Inflammatory macrophage treated with lipopolysaccharide for 1 hour (primary cell): ENCODE data around the gene SNCB.
A peak's percentile ranks its signal among the peaks of the same experiment; 100 is the strongest.

ENCODE experiments used
- DNase-seq, 2 donors: peaks; one replicate each; pipeline ENCODE4 v3.0.0-alpha.2; 2020 to 2022

Gene SNCB

DNA sequence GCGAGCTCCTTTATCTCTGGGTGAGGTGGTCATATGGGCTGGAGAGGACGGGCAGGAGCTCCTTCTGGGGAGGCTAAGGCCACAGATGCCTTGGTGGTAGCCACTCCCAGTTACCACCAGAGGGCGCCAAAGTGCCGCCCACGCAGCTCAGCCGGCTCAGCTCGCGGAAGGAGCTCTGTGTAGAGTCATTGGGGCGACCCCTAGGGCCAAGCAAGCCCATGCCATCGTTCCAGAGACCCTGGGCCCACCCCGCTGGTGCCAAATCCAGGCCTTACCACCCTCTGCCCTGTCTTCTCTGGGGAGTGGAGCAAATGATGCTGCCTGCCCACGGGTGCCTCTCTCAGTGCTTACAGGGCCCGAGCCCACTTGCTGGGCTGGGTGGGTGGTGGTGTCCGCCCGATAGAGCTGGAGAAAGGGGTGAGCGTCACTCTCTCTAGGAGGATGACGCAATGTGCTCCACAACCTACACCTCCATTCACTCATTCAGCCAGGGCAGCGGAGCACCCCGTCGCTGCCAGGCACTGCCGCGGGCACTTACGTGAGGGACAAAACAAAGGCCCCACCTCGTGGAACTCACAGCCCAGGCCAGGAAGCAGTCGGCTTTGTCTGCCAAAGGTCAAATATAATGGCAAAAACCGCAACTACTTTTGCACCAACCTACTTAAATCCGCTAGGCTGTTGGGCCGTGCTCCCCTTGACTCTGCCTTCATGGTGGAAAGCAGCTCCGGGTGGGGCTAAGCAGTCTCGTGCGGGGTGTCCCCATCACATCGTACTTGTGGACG is 30.7 kb upstream of the SNCB start:
- DNase-seq: peak; percentile 42 to 89

DNA sequence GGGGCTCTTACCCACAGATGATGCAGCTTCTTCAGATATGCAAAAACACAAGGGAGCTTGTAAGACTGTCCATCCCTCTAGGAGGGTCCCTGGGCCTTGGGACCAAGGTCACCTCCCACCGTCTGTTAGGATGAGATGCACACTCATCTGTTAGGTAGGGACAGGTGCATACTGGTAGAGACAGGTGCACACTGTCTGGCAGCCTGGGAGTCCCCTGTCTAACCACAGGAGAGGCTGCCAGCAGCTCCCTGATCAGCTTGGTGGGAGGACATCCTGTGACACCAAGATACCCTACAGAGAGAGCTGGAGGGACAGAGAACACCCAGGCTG is 30.2 kb upstream of the SNCB start:
- DNase-seq: no peak

GRCh38 chr5:176659860-176660461 is 29.6 kb upstream of the SNCB start:
- no peak for DNase-seq

- DNase-seq: no peak
Measured at GRCh38 chr5:176659512-176659839, 29.1 kb upstream of the SNCB start.

DNA sequence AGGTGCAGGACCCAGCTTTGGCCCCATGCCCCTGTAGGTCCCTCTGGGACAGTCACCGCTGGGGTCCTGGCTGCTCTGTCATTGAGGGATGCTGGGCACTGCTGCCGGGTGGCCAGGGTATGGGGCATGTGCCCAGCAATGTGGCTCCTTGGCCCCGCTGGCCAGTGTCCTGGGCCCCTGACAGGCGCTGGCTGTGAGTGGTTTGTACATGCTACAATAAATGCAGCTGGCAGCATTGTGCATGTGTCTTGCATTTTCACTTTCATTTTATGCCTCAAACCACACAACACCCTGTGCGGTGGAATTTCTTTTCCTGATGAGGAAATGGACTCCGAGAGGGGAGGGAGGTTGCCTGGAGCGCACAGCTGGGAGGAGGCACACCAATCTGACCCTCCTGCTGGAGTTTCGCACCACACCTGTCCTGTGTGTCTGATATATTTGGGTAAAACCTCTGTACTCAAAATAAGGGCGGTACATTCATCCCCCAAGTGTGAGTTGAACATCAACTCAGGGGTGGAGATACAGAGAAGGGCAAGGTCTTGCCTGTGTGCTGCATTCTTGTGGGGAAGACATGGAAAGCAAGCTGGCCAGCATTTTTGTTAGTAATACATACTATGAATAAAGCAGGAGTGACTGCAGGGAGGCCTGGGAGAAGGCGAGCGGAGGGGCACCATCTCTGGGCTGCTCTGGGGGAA is 28.6 kb upstream of the SNCB start:
- DNase-seq: peak; percentile 46 to 64

DNA sequence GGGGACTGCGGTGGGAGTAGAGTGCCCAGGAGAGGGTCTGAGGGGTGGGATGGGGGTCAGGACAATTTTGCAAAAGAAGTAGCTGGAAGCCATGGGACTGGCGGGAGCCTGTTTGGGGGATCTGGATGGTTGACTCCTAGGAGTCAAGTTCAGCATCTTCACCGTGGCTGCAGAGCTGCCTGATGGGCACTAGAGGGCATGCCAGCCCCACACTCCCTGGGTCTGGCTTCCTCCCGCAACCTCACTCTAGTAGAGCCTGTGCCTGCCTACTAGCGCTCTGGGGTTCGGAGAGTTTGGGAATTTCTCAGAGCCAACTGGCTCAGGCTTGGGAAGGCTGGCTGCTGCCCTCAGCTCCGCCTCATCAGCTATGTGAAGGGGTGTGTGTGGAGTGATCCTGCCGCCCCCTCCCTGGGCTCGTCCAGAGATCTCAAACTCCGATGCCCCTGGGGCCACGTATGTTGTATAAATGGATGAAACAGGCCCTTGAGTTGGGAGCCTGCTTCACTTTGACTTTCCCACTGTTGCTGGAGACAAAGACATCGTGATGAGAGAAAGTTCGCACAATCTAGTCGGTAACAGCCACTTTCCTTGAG is 27.8 kb upstream of the SNCB start:
- peak; percentile 52 to 84 for DNase-seq

GRCh38 chr5:176656467-176656990 is 26.2 kb upstream of the SNCB start:
- no peak for DNase-seq

- no peak for DNase-seq
Measured at GRCh38 chr5:176654856-176655255, 24.5 kb upstream of the SNCB start.

GRCh38 chr5:176653401-176654385 is 23.4 kb upstream of the SNCB start:
- peak; percentile 34 to 64 for DNase-seq

- no peak for DNase-seq
Measured at GRCh38 chr5:176652136-176652535, 21.8 kb upstream of the SNCB start.

DNA sequence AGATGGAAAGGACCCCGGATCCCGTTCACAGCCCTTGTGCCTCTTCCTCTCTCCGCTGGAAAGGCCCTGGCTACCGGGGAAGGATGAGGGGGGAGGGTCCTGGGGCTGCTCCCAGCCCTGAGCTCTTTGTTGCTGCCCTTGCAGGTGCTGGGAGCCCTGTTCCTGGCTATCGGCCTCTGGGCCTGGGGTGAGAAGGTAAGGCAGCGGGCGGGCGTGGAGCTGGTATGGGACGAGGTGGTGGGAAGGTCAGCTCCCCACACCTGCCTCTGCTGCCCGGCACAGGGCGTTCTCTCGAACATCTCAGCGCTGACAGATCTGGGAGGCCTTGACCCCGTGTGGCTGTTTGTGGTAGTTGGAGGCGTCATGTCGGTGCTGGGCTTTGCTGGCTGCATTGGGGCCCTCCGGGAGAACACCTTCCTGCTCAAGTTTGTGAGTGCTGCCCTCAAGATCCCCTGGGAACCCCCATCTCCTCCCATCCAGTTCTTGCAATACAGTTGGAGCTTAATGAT is 21.2 kb upstream of the SNCB start:
- DNase-seq: no peak

DNA sequence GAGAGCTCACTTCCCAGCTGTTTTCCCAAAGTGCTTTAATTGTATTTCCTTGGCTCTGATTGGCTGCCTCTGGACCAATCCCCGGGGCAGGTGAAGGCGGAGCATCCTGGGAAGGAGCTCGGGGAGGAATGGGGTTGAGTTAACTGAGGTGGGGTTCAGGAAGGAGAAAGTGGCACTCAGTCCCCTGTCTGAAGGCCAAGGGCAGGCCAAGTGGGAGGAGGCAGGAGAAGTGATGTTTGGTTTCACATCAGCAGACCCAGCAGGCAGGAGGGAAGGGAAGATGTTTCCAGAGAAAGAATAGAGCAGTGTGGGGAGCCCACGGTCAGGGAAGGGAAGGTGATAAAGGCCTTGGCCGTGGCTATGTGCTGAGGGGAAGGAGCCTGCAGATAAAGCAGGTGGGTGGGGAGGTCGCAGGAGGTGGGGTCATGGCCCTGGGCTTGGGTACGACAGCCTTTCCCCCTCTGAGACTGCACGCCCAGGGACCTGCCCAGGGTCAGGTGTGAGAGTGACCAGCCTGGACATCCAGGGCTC is 20.1 kb upstream of the SNCB start:
- DNase-seq: no peak

GRCh38 chr5:176648474-176649194 is 18.3 kb upstream of the SNCB start:
- no peak for DNase-seq

- no peak for DNase-seq
Measured at GRCh38 chr5:176647843-176648473, 17.6 kb upstream of the SNCB start.

GRCh38 chr5:176647030-176647842 is 16.9 kb upstream of the SNCB start, which contains the start of gene TSPAN17:
TSS of gene TSPAN17 (plus strand) at chr5:176647484. CDS start at chr5:176647616, 132 bp downstream.
- peak; percentile 99 to 100 for DNase-seq

DNA sequence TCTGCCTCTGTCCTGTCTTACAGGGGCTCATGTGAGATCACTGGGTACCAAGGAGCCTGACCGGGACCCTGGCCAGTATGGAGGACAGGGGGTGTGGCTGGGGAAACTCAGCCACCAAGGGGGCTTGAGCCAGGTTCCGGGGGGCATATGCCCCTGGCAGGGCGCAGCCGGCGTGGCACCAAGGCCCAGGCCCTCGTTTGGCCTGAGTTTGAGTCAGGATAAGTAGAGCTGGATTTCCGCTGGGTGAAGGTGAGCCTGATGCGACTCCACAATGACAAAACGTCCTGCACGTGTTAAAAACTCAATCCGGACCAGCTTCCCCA is 16.3 kb upstream of the SNCB start:
- no peak for DNase-seq

DNA sequence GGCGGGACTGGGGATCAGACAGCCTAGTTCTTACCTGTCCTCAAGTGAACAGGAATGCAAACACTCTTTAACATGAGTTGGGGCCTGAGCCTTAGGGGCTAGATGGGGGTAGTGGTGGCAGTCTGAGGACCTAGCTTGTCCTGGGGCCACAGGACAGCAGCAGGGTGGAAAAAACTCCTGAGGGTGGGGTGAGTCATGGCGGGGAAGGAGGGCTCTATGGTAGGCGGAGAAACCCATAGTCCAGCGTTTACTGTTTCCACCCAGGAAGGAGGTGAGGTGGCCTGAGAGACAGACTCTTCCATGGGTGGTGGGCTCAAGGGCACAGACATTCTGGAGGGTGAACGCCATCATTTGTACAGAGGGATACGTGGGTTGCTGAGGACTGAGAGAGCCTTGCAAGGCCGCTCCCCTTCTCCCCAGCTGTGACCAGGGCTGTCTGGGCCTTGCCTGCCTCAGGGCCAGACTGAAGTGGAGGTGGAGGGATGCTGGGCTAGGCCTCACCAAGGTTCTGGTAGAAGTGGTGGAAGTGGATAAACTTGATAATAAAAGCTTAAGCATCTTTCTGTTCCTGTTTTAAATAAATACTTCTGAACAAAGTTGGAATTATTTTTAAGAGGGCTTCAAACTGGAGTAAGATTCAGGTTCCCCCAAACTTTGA is 15.8 kb upstream of the SNCB start:
- no peak for DNase-seq

DNA sequence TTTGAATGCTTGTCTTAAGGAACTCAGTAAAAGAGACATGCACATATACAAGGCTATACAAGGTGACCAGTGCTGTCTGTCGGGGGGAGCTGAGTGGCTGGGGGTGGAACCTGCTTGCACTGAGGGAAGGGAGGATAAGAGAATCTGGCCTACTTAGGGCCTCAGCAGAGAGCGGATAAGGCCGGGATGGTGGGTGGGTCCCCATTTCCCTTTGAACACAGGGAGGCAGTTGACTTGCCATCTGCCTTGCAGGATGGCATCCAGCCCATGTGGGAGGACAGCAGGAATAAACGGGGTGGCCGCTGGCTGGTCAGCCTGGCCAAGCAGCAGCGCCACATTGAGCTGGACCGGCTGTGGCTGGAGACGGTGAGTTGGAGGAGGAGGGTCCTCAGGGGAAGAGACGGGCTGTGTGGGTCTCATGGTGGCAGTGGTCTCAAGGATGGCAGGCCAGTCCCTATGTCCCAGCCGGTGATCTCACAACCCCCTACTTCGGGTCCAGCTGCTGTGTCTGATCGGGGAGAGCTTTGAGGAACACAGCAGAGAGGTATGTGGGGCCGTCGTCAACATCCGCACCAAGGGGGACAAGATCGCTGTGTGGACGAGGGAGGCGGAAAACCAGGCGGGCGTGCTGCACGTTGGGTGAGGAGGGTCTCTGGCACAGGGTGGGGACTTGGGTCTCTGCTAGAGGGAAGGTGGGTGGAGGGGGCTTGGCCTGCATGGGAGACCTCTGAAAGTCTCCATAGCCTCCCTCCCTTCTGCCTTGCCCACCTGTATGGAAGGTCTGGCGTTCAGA is 14.7 kb upstream of the SNCB start:
- no peak for DNase-seq
